NT2/D1 (cell line): ENCODE data around the gene BRIP1.
"Not testable (repeated sequence)": the region's sequence is repeated elsewhere in the genome, so short reads cannot be mapped to it uniquely, and the experiment has no call there.

Experiments
- DNase-seq: peaks from one replicate; pipeline ENCODE4 v3.0.0-alpha.2; 2011; ENCODE audit warnings: low read depth, low spot score
- H3K27me3 ChIP-seq: 2 replicates; pipeline ENCODE4 v1.6.0; 2011; ENCODE audit warnings: mild to moderate bottlenecking; ENCODE audit not compliant: insufficient read length, insufficient read depth
- H3K36me3 ChIP-seq: 2 replicates; pipeline ENCODE4 v1.6.1; 2011; ENCODE audit warnings: mild to moderate bottlenecking, low read length, mixed read lengths; ENCODE audit not compliant: insufficient read depth, insufficient read length
- H3K4me1 ChIP-seq: 2 replicates; pipeline ENCODE4 v1.5.1; 2011; ENCODE audit not compliant: insufficient read depth, insufficient read length
- H3K4me3 ChIP-seq: 2 replicates; pipeline ENCODE4 v1.5.1; 2011; ENCODE audit warnings: low read depth; ENCODE audit not compliant: insufficient read length
- H3K9ac ChIP-seq: 2 replicates; pipeline ENCODE4 v1.6.0; 2011; ENCODE audit warnings: low read depth; ENCODE audit not compliant: insufficient read length
- H3K9me3 ChIP-seq: 2 replicates; pipeline ENCODE4 v1.5.1; 2011; ENCODE audit warnings: mild to moderate bottlenecking, low read length; ENCODE audit not compliant: insufficient read depth
- SUZ12 ChIP-seq: IDR thresholded peaks from 2 replicates; pipeline ENCODE4 v1.6.1; 2011; ENCODE audit not compliant: insufficient read length, insufficient read depth; ENCODE audit errors: extremely low read depth
- YY1 ChIP-seq: IDR thresholded peaks from 2 replicates; pipeline ENCODE4 v1.6.1; 2011; ENCODE audit not compliant: insufficient read length, insufficient read depth
- ZNF274 ChIP-seq: IDR thresholded peaks from 2 replicates; pipeline ENCODE4 v1.6.1; 2011; ENCODE audit warnings: mild to moderate bottlenecking, low read depth, low read length

Gene BRIP1

GRCh38 chr17:61680921-61681320 is 182.4 kb downstream of the BRIP1 start:
- DNase-seq: no peak
- Histone ChIP-seq H3K27me3 (no peaks in the 10 kb centered on the region), H3K9ac (no peak overlapping the region), H3K36me3 (peaks cover 16% of the 10 kb centered on the region), H3K4me3 (no peak overlapping the region), H3K9me3 (no peaks in the 10 kb centered on the region), H3K4me1 (no peaks in the 10 kb centered on the region)
- TF ChIP-seq ZNF274 (no peak), YY1 (no peak), SUZ12 (no peak)

GRCh38 chr17:61678339-61678738 is 185.0 kb downstream of the BRIP1 start:
- no peak for DNase-seq
- Histone ChIP-seq H3K9ac (no peak overlapping the region), H3K4me3 (no peak overlapping the region), H3K27me3 (no peaks in the 10 kb centered on the region), H3K4me1 (no peaks in the 10 kb centered on the region), H3K9me3 (no peaks in the 10 kb centered on the region), H3K36me3 (peaks cover 4% of the 10 kb centered on the region)
- TF ChIP-seq ZNF274 (no peak), SUZ12 (no peak)

GRCh38 chr17:61677150-61677811 is 186.0 kb downstream of the BRIP1 start:
- H3K9ac ChIP-seq, H3K9me3 ChIP-seq, DNase-seq, H3K4me3 ChIP-seq, H3K4me1 ChIP-seq, H3K27me3 ChIP-seq, H3K36me3 ChIP-seq: not testable (repeated sequence)

- not testable (repeated sequence) for H3K9me3 ChIP-seq, H3K36me3 ChIP-seq, H3K27me3 ChIP-seq, H3K4me3 ChIP-seq, H3K4me1 ChIP-seq, H3K9ac ChIP-seq, DNase-seq
These were observed 186.8 kb downstream of the BRIP1 start for GRCh38 chr17:61676522-61676921.

DNA sequence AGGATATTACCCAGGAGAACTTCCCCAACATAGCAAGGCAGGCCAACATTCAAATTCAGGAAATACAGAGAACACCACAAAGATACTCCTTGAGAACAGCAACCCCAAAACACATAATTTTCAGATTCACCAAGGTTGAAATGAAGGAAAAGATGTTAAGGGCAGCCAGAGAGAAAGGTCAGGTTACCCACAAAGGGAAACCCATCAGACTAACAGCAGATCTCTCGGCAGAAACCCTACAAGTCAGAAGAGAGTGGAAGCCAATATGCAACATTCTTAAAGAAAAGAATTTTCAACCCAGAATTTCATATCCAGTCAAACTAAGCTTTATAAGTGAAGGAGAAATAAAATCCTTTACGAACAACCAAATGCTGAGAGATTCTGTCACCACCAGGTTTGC is 188.7 kb downstream of the BRIP1 start:
- not testable (repeated sequence) for DNase-seq, H3K36me3 ChIP-seq, H3K4me3 ChIP-seq, H3K9me3 ChIP-seq, H3K27me3 ChIP-seq, H3K9ac ChIP-seq, H3K4me1 ChIP-seq

GRCh38 chr17:61673019-61673897 is 190.1 kb downstream of the BRIP1 start:
- not testable (repeated sequence) for H3K27me3 ChIP-seq, H3K36me3 ChIP-seq, H3K4me1 ChIP-seq, H3K9ac ChIP-seq, H3K4me3 ChIP-seq, DNase-seq, H3K9me3 ChIP-seq

- H3K9ac ChIP-seq: no peak overlapping the region
- no peaks in the 10 kb centered on the region for H3K36me3 ChIP-seq
- no peak overlapping the region for H3K4me3 ChIP-seq
- TF ChIP-seq ZNF274 (no peak), YY1 (no peak), SUZ12 (no peak)
- H3K9me3 ChIP-seq: no peaks in the 10 kb centered on the region
- no peaks in the 10 kb centered on the region for H3K4me1 ChIP-seq
- no peaks in the 10 kb centered on the region for H3K27me3 ChIP-seq
- no peak for DNase-seq
These were observed 191.2 kb downstream of the BRIP1 start for GRCh38 chr17:61672140-61672539.

DNA sequence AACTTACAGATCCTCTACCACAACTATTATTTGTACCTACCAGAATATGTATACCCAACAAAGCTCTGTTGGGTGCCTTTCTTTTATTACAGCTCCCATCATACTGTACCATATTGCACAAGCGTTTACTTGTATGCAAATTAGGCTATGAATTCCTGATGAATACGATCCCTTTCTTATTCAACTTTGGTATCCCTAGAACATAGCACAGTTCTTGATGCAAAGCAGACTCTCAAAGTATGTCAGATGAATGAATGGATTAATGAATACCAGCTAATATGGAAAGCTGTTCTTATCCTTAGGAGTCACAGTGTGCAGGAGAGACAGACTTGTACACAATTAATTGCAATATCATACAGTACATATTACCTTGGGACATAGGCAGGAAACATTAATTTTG is 192.6 kb downstream of the BRIP1 start:
- no peak for DNase-seq

More for the DNA sequence above, 192.6 kb downstream of the BRIP1 start:
- Histone ChIP-seq H3K27me3 (no peaks in the 10 kb centered on the region), H3K9me3 (no peaks in the 10 kb centered on the region), H3K9ac (no peak overlapping the region), H3K4me1 (no peaks in the 10 kb centered on the region), H3K4me3 (no peak overlapping the region), H3K36me3 (no peaks in the 10 kb centered on the region)
- TF ChIP-seq YY1: no peak
- TF ChIP-seq SUZ12: no peak
- no peak for TF ChIP-seq ZNF274
